ENCODE results near the gene PCGF1. TPM values are rescaled to one million over a fixed set of nuclear protein-coding genes. Genes with fewer than 3 reads are reported as not detected.

The PCGF1 gene
- total and polyA plus RNA-seq, 9 of the 15 experiments (the other 6 are each of a cell fraction or from before 2014, with no cell fraction given) = 20.3 to 45.7 (median 29.3) TPM

- TF ChIP-seq TFE3 (CRISPR knock-in tag; IDR thresholded peaks at IDR 0.05) (no peak; the same call in 1 of the 2 replicates), NFIC (IDR thresholded peaks at IDR 0.05) (no peak), CAMTA2 (CRISPR knock-in tag; conservative IDR thresholded peaks at IDR 0.05) (no peak), KHSRP (IDR thresholded peaks at IDR 0.05) (peak; percentile 99), NUFIP1 (IDR thresholded peaks at IDR 0.05; ENCODE audit: partially characterized antibody) (no peak), GABPA (tag; conservative IDR thresholded peaks at IDR 0.05; ENCODE audit: low read depth) (peak; percentile 76), SMARCE1 (IDR thresholded peaks at IDR 0.05) (0 out of 2 replicates have a peak, but pooled peaks have one; percentile 21), PATZ1 (CRISPR knock-in tag; IDR thresholded peaks at IDR 0.05; ENCODE audit: borderline replicate concordance) (no peak), ZNF354B (CRISPR knock-in tag; IDR thresholded peaks at IDR 0.05) (no peak), MAFF (IDR thresholded peaks at IDR 0.05; ENCODE audit: low read length) (peak; percentile 98), ATF1 (CRISPR knock-in tag; IDR thresholded peaks at IDR 0.05) (peak; percentile 90), ATF1 (tag; IDR thresholded peaks at IDR 0.05) (peak; percentile 100), TBP (optimal IDR thresholded peaks at IDR 0.05; ENCODE audit: low read depth, low read length) (peak; percentile 3), SMAD1 (IDR thresholded peaks at IDR 0.05; ENCODE audit: low read depth, low read length, partially characterized antibody) (peak; percentile 23), CREB5 (CRISPR knock-in tag; IDR thresholded peaks at IDR 0.05) (no peak), ZNF57 (CRISPR knock-in tag; IDR thresholded peaks at IDR 0.05) (no peak), ZNF408 (CRISPR knock-in tag; IDR thresholded peaks at IDR 0.05; ENCODE audit: low read depth) (no peak), CHD2 (IDR thresholded peaks at IDR 0.05; ENCODE audit: low read depth, low read length) (0 out of 2 replicates have a peak, but pooled peaks have one; percentile 26), DMBX1 (CRISPR knock-in tag; IDR thresholded peaks at IDR 0.05; ENCODE audit: borderline replicate concordance) (no peak), ZNF146 (CRISPR knock-in tag; IDR thresholded peaks at IDR 0.05; ENCODE audit: unreplicated experiment) (no peak), ZBTB34 (CRISPR knock-in tag; IDR thresholded peaks at IDR 0.05) (no peak), ZNF780A (CRISPR knock-in tag; IDR thresholded peaks at IDR 0.05) (no peak)
Observed at GRCh38 chr2:74553892-74554819, 46.7 kb upstream of the PCGF1 start, which contains the start of the genes DOK1 and LOXL3 (continued).

Data from K562 (cell line).